Trophoblast cell (in vitro differentiated cells and primary cell): ENCODE measurements around the gene PRKACB.
A peak's percentile ranks its signal among the peaks of the same experiment; 100 is the strongest.

ENCODE experiments used
- DNase-seq, 2 donors: peaks; one replicate each; pipeline ENCODE4 v3.0.0-alpha.2; 2016
- H2AFZ ChIP-seq: 2 replicates; pipeline ENCODE4 v1.6.1; 2013; ENCODE audit warnings: low read length, moderate library complexity, mild to moderate bottlenecking; ENCODE audit not compliant: insufficient read depth, poor library complexity
- H2AK5ac ChIP-seq: 2 replicates; pipeline ENCODE4 v1.6.1; 2013; ENCODE audit warnings: mild to moderate bottlenecking, low read length
- H2BK120ac ChIP-seq: 2 replicates; pipeline ENCODE4 v1.6.1; 2013; ENCODE audit warnings: low read length, mild to moderate bottlenecking, moderate library complexity; ENCODE audit not compliant: insufficient read depth, poor library complexity
- H2BK12ac ChIP-seq: 2 replicates; pipeline ENCODE4 v1.6.1; 2013; ENCODE audit warnings: mild to moderate bottlenecking, low read length, moderate library complexity
- H2BK5ac ChIP-seq: 2 replicates; pipeline ENCODE4 v1.6.1; 2013; ENCODE audit warnings: low read length, low read depth, moderate library complexity, mild to moderate bottlenecking; ENCODE audit not compliant: poor library complexity
- H3K14ac ChIP-seq: 2 replicates; pipeline ENCODE4 v1.6.1; 2013; ENCODE audit warnings: mild to moderate bottlenecking, low read length
- H3K18ac ChIP-seq: 2 replicates; pipeline ENCODE4 v1.6.1; 2013; ENCODE audit warnings: mild to moderate bottlenecking, low read length
- H3K23ac ChIP-seq: 2 replicates; pipeline ENCODE4 v1.6.1; 2013; ENCODE audit warnings: low read length
- H3K27ac ChIP-seq: 2 replicates; pipeline ENCODE4 v1.5.1; 2013; ENCODE audit warnings: low read depth, mild to moderate bottlenecking, inconsistent platforms, low read length, moderate library complexity
- H3K27me3 ChIP-seq: 2 replicates; pipeline ENCODE4 v1.6.1; 2013; ENCODE audit warnings: inconsistent platforms, mild to moderate bottlenecking, low read length, moderate library complexity; ENCODE audit not compliant: insufficient read depth
- H3K36me3 ChIP-seq, 2 experiments: 1 replicate in 1 of 2; 2 replicates in 1 of 2; pipeline ENCODE4 v1.6.1; 2013; ENCODE audit warnings: low read length in 2 of 2, mild to moderate bottlenecking in 2 of 2, moderate library complexity in 1 of 2; ENCODE audit not compliant: insufficient read depth in 2 of 2, control insufficient read depth in 1 of 2
- H3K4ac ChIP-seq: 2 replicates; pipeline ENCODE4 v1.6.1; 2013; ENCODE audit warnings: low read depth, mild to moderate bottlenecking, low read length, moderate library complexity
- H3K4me1 ChIP-seq, 2 experiments: 1 replicate in 1 of 2; 2 replicates in 1 of 2; pipeline ENCODE4 v1.6.1; 2013; ENCODE audit warnings: low read length in 2 of 2, mild to moderate bottlenecking in 2 of 2, moderate library complexity in 1 of 2; ENCODE audit not compliant: insufficient read depth in 2 of 2, control insufficient read depth in 1 of 2
- H3K4me2 ChIP-seq: 2 replicates; pipeline ENCODE4 v1.6.1; 2013; ENCODE audit warnings: inconsistent platforms, mild to moderate bottlenecking, low read length, moderate library complexity
- H3K4me3 ChIP-seq: 2 replicates; pipeline ENCODE4 v1.5.1; 2013; ENCODE audit warnings: mild to moderate bottlenecking, low read depth, low read length, inconsistent platforms
- H3K79me1 ChIP-seq: one replicate; pipeline ENCODE4 v1.6.1; 2013; ENCODE audit warnings: low read length
- H3K79me2 ChIP-seq: 2 replicates; pipeline ENCODE4 v1.6.1; 2013; ENCODE audit warnings: low read length, mild to moderate bottlenecking; ENCODE audit not compliant: control insufficient read depth, insufficient read depth, poor library complexity
- H3K9ac ChIP-seq: 2 replicates; pipeline ENCODE4 v1.6.1; 2013; ENCODE audit warnings: mild to moderate bottlenecking, low read length
- H3K9me3 ChIP-seq: 2 replicates; pipeline ENCODE4 v1.6.1; 2013; ENCODE audit warnings: low read depth, mild to moderate bottlenecking, control low read depth, inconsistent platforms, low read length; ENCODE audit not compliant: insufficient read depth
- H4K12ac ChIP-seq: 2 replicates; pipeline ENCODE4 v1.6.1; 2013; ENCODE audit warnings: low read depth, mild to moderate bottlenecking, low read length, moderate library complexity
- H4K8ac ChIP-seq: 2 replicates; pipeline ENCODE4 v1.6.1; 2013; ENCODE audit warnings: low read depth, mild to moderate bottlenecking, low read length, moderate library complexity
- H4K91ac ChIP-seq: one replicate; pipeline ENCODE4 v1.6.1; 2013; ENCODE audit warnings: low read depth, mild to moderate bottlenecking, low read length, moderate library complexity
- WGBS: extraction: QIAGEN DNeasy Blood & Tissue Kit; methylation state at CpG from one replicate; pipeline ENCODE4 v1.1.7; 2013; ENCODE audit warnings: missing lambda C conversion rate; ENCODE audit not compliant: insufficient read length, insufficient coverage; ENCODE audit errors: extremely low coverage; 5-methylcytosine and 5-hydroxymethylcytosine counted together

PRKACB gene

GRCh38 chr1:84174051-84174556 is 30.0 kb downstream of the PRKACB start:
- H3K23ac ChIP-seq, result no peak overlapping the region
- H3K14ac ChIP-seq, result no peak overlapping the region
- no peaks in the 10 kb centered on the region for H3K9me3 ChIP-seq
- H3K27me3 ChIP-seq, result no peaks in the 10 kb centered on the region
- no peak overlapping the region for H4K91ac ChIP-seq
- no peak overlapping the region for H2AK5ac ChIP-seq
- H3K36me3 ChIP-seq, result no peaks in the 10 kb centered on the region
- DNase-seq, result peak in 1 of 2 donors; percentile 45
- H3K79me1 ChIP-seq, result no peaks in the 10 kb centered on the region
- WGBS, result no CpG with 5 or more reads among the region's 4 CpGs
- no peaks in the 10 kb centered on the region for H3K79me2 ChIP-seq
- no peak overlapping the region for H3K18ac ChIP-seq
- no peak overlapping the region for H2AFZ ChIP-seq
- H3K9ac ChIP-seq, result no peak overlapping the region
- H4K8ac ChIP-seq, result no peak overlapping the region
- no peak overlapping the region for H2BK12ac ChIP-seq
- no peak overlapping the region for H3K4me3 ChIP-seq
- H3K4me1 ChIP-seq, result peaks cover 0 to 3% of the 10 kb centered on the region in 2 experiments
- peak overlapping the region; percentile 36 for H3K27ac ChIP-seq
- H4K12ac ChIP-seq, result no peak overlapping the region
- H2BK5ac ChIP-seq, result no peak overlapping the region
- H2BK120ac ChIP-seq, result no peak overlapping the region
- H3K4ac ChIP-seq, result no peak overlapping the region
- peak overlapping the region; percentile 22 for H3K4me2 ChIP-seq

- Histone ChIP-seq H3K9ac (no peak overlapping the region), H3K79me1 (no peaks in the 10 kb centered on the region), H3K27ac (no peak overlapping the region), H3K4me3 (no peak overlapping the region), H3K9me3 (no peaks in the 10 kb centered on the region), H3K18ac (no peak overlapping the region), H3K4me1 (no peaks in the 10 kb centered on the region), H3K23ac (no peak overlapping the region), H3K79me2 (no peaks in the 10 kb centered on the region), H3K27me3 (no peaks in the 10 kb centered on the region), H3K14ac (no peak overlapping the region), H4K91ac (no peak overlapping the region), H2BK5ac (no peak overlapping the region), H2BK120ac (no peak overlapping the region), H4K8ac (no peak overlapping the region), H3K4ac (no peak overlapping the region), H3K4me2 (no peak overlapping the region), H4K12ac (no peak overlapping the region), H2BK12ac (no peak overlapping the region), H2AFZ (no peak overlapping the region), H3K36me3 (peaks cover 0 to 2% of the 10 kb centered on the region in 2 experiments), H2AK5ac (no peak overlapping the region)
- no peak for DNase-seq
Measured at GRCh38 chr1:84181350-84182005, 37.4 kb downstream of the PRKACB start.

- H3K14ac ChIP-seq, result no peak overlapping the region
- WGBS, result no CpG with 5 or more reads among the region's 1 CpG
- DNase-seq, result no peak
Measured at GRCh38 chr1:84190455-84190854, 46.4 kb downstream of the PRKACB start.

GRCh38 chr1:84192681-84193080 is 48.6 kb downstream of the PRKACB start:
- Histone ChIP-seq H2AK5ac (no peak overlapping the region), H3K79me2 (no peaks in the 10 kb centered on the region), H3K27ac (no peak overlapping the region), H3K9ac (no peak overlapping the region), H3K9me3 (no peaks in the 10 kb centered on the region), H3K36me3 (no peaks in the 10 kb centered on the region), H4K12ac (no peak overlapping the region), H2AFZ (no peak overlapping the region), H2BK5ac (no peak overlapping the region), H3K4me3 (no peak overlapping the region), H3K4ac (no peak overlapping the region), H3K23ac (no peak overlapping the region), H3K4me1 (no peaks in the 10 kb centered on the region), H3K79me1 (no peaks in the 10 kb centered on the region), H2BK120ac (no peak overlapping the region), H3K18ac (no peak overlapping the region), H2BK12ac (no peak overlapping the region), H4K91ac (no peak overlapping the region), H3K14ac (no peak overlapping the region), H4K8ac (no peak overlapping the region), H3K4me2 (no peak overlapping the region), H3K27me3 (no peaks in the 10 kb centered on the region)
- no peak for DNase-seq
- no CpG with 5 or more reads among the region's 3 CpGs for WGBS

More at GRCh38 chr1:84190455-84190854, 46.4 kb downstream of the PRKACB start:
- Histone ChIP-seq H3K4me2 (no peak overlapping the region), H3K18ac (no peak overlapping the region), H4K12ac (no peak overlapping the region), H3K79me1 (no peaks in the 10 kb centered on the region), H3K27me3 (no peaks in the 10 kb centered on the region), H2AK5ac (no peak overlapping the region), H3K23ac (no peak overlapping the region), H3K79me2 (no peaks in the 10 kb centered on the region), H3K4me1 (no peaks in the 10 kb centered on the region), H2BK120ac (no peak overlapping the region), H3K9me3 (no peaks in the 10 kb centered on the region), H2AFZ (no peak overlapping the region), H2BK5ac (no peak overlapping the region), H4K8ac (no peak overlapping the region), H3K4ac (no peak overlapping the region), H3K4me3 (no peak overlapping the region), H3K9ac (no peak overlapping the region), H2BK12ac (no peak overlapping the region), H3K27ac (no peak overlapping the region), H4K91ac (no peak overlapping the region), H3K36me3 (peaks cover 0 to 2% of the 10 kb centered on the region in 2 experiments)
